Sigmoid colon (tissue), 4 donors: ENCODE measurements around the gene CFAP97.

Experiments used
- EP300 ChIP-seq, 4 donors: sonication (generic); formaldehyde crosslinking; IDR thresholded peaks; one replicate each; pipeline ENCODE4 v1.6.1; 2017; ENCODE audit warnings: antibody characterized with exemption in 4 of 4
- POLR2A ChIP-seq, 2 donors: fragments of 450-650 bp; IDR thresholded peaks; one replicate each; pipeline ENCODE4 v1.6.1; 2016; ENCODE audit warnings: antibody characterized with exemption in 2 of 2, mild to moderate bottlenecking in 2 of 2, moderate library complexity in 2 of 2
- POLR2AphosphoS5 ChIP-seq, 4 donors: sonication (generic); formaldehyde crosslinking; IDR thresholded peaks; one replicate each; pipeline ENCODE4 v1.6.1; 2017; ENCODE audit warnings: antibody characterized with exemption in 4 of 4
- TF ChIP-seq, protein P1 (sequence below), 4 experiments: fragments of 450-650 bp in 3 of 4; fragments of 200-600 bp in 1 of 4; IDR thresholded peaks; one replicate each; pipeline ENCODE4 v1.5.1; 2016 to 2019; ENCODE audit warnings: antibody characterized with exemption in 4 of 4, mild to moderate bottlenecking in 3 of 4, moderate library complexity in 2 of 4

GRCh38 chr4:185225940-185226339, 22.1 kb upstream of the CFAP97 start:
- TF ChIP-seq, protein P1, sequence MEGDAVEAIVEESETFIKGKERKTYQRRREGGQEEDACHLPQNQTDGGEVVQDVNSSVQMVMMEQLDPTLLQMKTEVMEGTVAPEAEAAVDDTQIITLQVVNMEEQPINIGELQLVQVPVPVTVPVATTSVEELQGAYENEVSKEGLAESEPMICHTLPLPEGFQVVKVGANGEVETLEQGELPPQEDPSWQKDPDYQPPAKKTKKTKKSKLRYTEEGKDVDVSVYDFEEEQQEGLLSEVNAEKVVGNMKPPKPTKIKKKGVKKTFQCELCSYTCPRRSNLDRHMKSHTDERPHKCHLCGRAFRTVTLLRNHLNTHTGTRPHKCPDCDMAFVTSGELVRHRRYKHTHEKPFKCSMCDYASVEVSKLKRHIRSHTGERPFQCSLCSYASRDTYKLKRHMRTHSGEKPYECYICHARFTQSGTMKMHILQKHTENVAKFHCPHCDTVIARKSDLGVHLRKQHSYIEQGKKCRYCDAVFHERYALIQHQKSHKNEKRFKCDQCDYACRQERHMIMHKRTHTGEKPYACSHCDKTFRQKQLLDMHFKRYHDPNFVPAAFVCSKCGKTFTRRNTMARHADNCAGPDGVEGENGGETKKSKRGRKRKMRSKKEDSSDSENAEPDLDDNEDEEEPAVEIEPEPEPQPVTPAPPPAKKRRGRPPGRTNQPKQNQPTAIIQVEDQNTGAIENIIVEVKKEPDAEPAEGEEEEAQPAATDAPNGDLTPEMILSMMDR (IDR thresholded peaks at IDR 0.05) = no peak
- no peak for TF ChIP-seq EP300 (IDR thresholded peaks at IDR 0.05)
- no peak for TF ChIP-seq POLR2AphosphoS5 (IDR thresholded peaks at IDR 0.05)
- TF ChIP-seq POLR2A (IDR thresholded peaks at IDR 0.05) = no peak
